Measurements from ENCODE around the gene SERGEF.

SERGEF gene

GRCh38 chr11:17950644-17951043, 62.2 kb downstream of the SERGEF start:
- DNase-seq: no peak

- DNase-seq: no peak
Measured at GRCh38 chr11:17948296-17948695, 64.6 kb downstream of the SERGEF start.

GRCh38 chr11:17939542-17939941, 73.3 kb downstream of the SERGEF start:
- DNase-seq: no peak

- no peak for DNase-seq
Measured at GRCh38 chr11:17936790-17937189, 76.1 kb downstream of the SERGEF start.

GRCh38 chr11:17934194-17934593, 78.7 kb downstream of the SERGEF start:
- DNase-seq: no peak

- DNase-seq: no peak
Measured at GRCh38 chr11:17933708-17934107, 79.1 kb downstream of the SERGEF start.

- peak; percentile 2 for DNase-seq
Measured at GRCh38 chr11:17932472-17932871, 80.4 kb downstream of the SERGEF start.

- DNase-seq: no peak
Measured at GRCh38 chr11:17931595-17931994, 81.3 kb downstream of the SERGEF start.

GRCh38 chr11:17930544-17931125, 82.2 kb downstream of the SERGEF start:
- DNase-seq: no peak

- no peak for DNase-seq
Measured at GRCh38 chr11:17929171-17929570, 83.7 kb downstream of the SERGEF start.

- DNase-seq: peak; percentile 3
Measured at GRCh38 chr11:17927681-17928343, 85.0 kb downstream of the SERGEF start.

- DNase-seq: no peak
Measured at GRCh38 chr11:17927041-17927440, 85.8 kb downstream of the SERGEF start.

GRCh38 chr11:17924713-17925112, 88.1 kb downstream of the SERGEF start:
- DNase-seq: no peak

GRCh38 chr11:17923217-17923616, 89.6 kb downstream of the SERGEF start:
- DNase-seq: no peak

- DNase-seq: no peak
Measured at GRCh38 chr11:17922416-17922788, 90.4 kb downstream of the SERGEF start.

- DNase-seq: no peak
Measured at GRCh38 chr11:17921659-17922415, 91.0 kb downstream of the SERGEF start.

GRCh38 chr11:17918049-17918605, 94.7 kb downstream of the SERGEF start:
- DNase-seq: no peak

- no peak for DNase-seq
Measured at GRCh38 chr11:17917556-17917955, 95.3 kb downstream of the SERGEF start.

GRCh38 chr11:17915500-17916143, 97.2 kb downstream of the SERGEF start:
- no peak for DNase-seq

GRCh38 chr11:17914957-17915356, 97.9 kb downstream of the SERGEF start:
- no peak for DNase-seq

- DNase-seq: no peak
Measured at GRCh38 chr11:17907046-17907445, 105.8 kb downstream of the SERGEF start.

- DNase-seq: peak; percentile 42
Measured at GRCh38 chr11:17906436-17906835, 106.4 kb downstream of the SERGEF start.

GRCh38 chr11:17905477-17905876, 107.4 kb downstream of the SERGEF start:
- no peak for DNase-seq
